ENCODE results near the gene IFNB1. TPM values are rescaled to one million over a fixed set of nuclear protein-coding genes. Genes with fewer than 3 reads are reported as not detected.
A peak's percentile ranks its signal among the peaks of the same experiment; 100 is the strongest.

IFNB1 gene
- total RNA-seq, 2 donors from 2014 or later: not detected

- no peak overlapping the region for H3K9ac ChIP-seq (ENCODE audit: extremely low read depth, low read length, poor library complexity, severe bottlenecking)
- H3K4me1 ChIP-seq (ENCODE audit: control insufficient read depth, insufficient read depth, low read length): no peaks in the 10 kb centered on the region
- no peaks in the 10 kb centered on the region for H3K36me3 ChIP-seq (ENCODE audit: control insufficient read depth, insufficient read depth, low read length)
- peaks cover 7% of the 10 kb centered on the region for H3K27me3 ChIP-seq (ENCODE audit: control insufficient read depth, insufficient read depth, low read length, poor library complexity, severe bottlenecking)
- no peaks in the 10 kb centered on the region for H3K4me1 Mint-ChIP-seq
- H3K9me3 ChIP-seq (ENCODE audit: control insufficient read depth, low read length): no peaks in the 10 kb centered on the region
- H3K4me3 Mint-ChIP-seq: no peak overlapping the region
- DNase-seq: no peak
- H3K4me3 ChIP-seq (ENCODE audit: low read length): no peak overlapping the region
- H3K36me3 Mint-ChIP-seq (ENCODE audit: low read depth): no peaks in the 10 kb centered on the region
- peaks cover 2% of the 10 kb centered on the region for H3K27me3 Mint-ChIP-seq (ENCODE audit: insufficient read depth)
- no peak for TF ChIP-seq CTCF (conservative IDR thresholded peaks at IDR 0.05)
- WGBS, 2 experiments (ENCODE audit: insufficient coverage in 1 of 2, insufficient read length in 1 of 2): 90 to 91% methylated on average over 6 to 7 of the region's 7 CpGs
- no peak overlapping the region for H3K27ac ChIP-seq (ENCODE audit: low read depth, low read length)
- H3K9me3 Mint-ChIP-seq: no peaks in the 10 kb centered on the region
- H3K27ac Mint-ChIP-seq: no peak overlapping the region
Measured at GRCh38 chr9:21119093-21119770, 41.5 kb upstream of the IFNB1 start.

- Mint-ChIP-seq H3K36me3 (ENCODE audit: low read depth) (no peaks in the 10 kb centered on the region), H3K4me3 (no peak overlapping the region), H3K4me1 (peaks cover 16% of the 10 kb centered on the region), H3K27me3 (ENCODE audit: insufficient read depth) (peaks cover 2% of the 10 kb centered on the region), H3K27ac (no peak overlapping the region), H3K9me3 (no peaks in the 10 kb centered on the region)
- Histone ChIP-seq H3K27me3 (ENCODE audit: control insufficient read depth, insufficient read depth, low read length, poor library complexity, severe bottlenecking) (peaks cover 7% of the 10 kb centered on the region), H3K9me3 (ENCODE audit: control insufficient read depth, low read length) (no peaks in the 10 kb centered on the region), H3K4me3 (ENCODE audit: low read length) (no peak overlapping the region), H3K27ac (ENCODE audit: low read depth, low read length) (no peak overlapping the region), H3K36me3 (ENCODE audit: control insufficient read depth, insufficient read depth, low read length) (no peaks in the 10 kb centered on the region), H3K9ac (ENCODE audit: extremely low read depth, low read length, poor library complexity, severe bottlenecking) (no peak overlapping the region), H3K4me1 (ENCODE audit: control insufficient read depth, insufficient read depth, low read length) (peaks cover 8% of the 10 kb centered on the region)
- no peak for DNase-seq
- no peak for TF ChIP-seq CTCF (conservative IDR thresholded peaks at IDR 0.05)
- WGBS, 2 experiments (ENCODE audit: insufficient coverage in 1 of 2, insufficient read length in 1 of 2): 93% methylated on average over 2 of the region's 2 CpGs; no CpG with 5 or more reads in 1 of the 2 experiments
Measured at GRCh38 chr9:21114311-21114710, 36.6 kb upstream of the IFNB1 start.

GRCh38 chr9:21110708-21111576 lies 33.2 kb upstream of the IFNB1 start:
- no peaks in the 10 kb centered on the region for H3K36me3 Mint-ChIP-seq (ENCODE audit: low read depth)
- H3K27me3 Mint-ChIP-seq (ENCODE audit: insufficient read depth): no peaks in the 10 kb centered on the region
- H3K27me3 ChIP-seq (ENCODE audit: control insufficient read depth, insufficient read depth, low read length, poor library complexity, severe bottlenecking): no peaks in the 10 kb centered on the region
- peaks cover 8% of the 10 kb centered on the region for H3K4me1 ChIP-seq (ENCODE audit: control insufficient read depth, insufficient read depth, low read length)
- peaks cover 16% of the 10 kb centered on the region for H3K4me1 Mint-ChIP-seq
- peak; percentile 93 for TF ChIP-seq CTCF (conservative IDR thresholded peaks at IDR 0.05)
- no peak overlapping the region for H3K27ac Mint-ChIP-seq
- no peak overlapping the region for H3K4me3 Mint-ChIP-seq
- H3K9me3 Mint-ChIP-seq: no peaks in the 10 kb centered on the region
- no peaks in the 10 kb centered on the region for H3K36me3 ChIP-seq (ENCODE audit: control insufficient read depth, insufficient read depth, low read length)
- H3K9ac ChIP-seq (ENCODE audit: extremely low read depth, low read length, poor library complexity, severe bottlenecking): no peak overlapping the region
- H3K9me3 ChIP-seq (ENCODE audit: control insufficient read depth, low read length): no peaks in the 10 kb centered on the region
- no peak overlapping the region for H3K27ac ChIP-seq (ENCODE audit: low read depth, low read length)
- no peak for DNase-seq
- H3K4me3 ChIP-seq (ENCODE audit: low read length): no peak overlapping the region
- WGBS, 2 experiments (ENCODE audit: insufficient coverage in 1 of 2, insufficient read length in 1 of 2): 0 to 26% methylated on average over 1 to 4 of the region's 4 CpGs

Data from endodermal cell (in vitro differentiated cells).